Erythroblast (primary cell): ENCODE results near the gene DAP.
"Not testable (repeated sequence)": the region's sequence is repeated elsewhere in the genome, so short reads cannot be mapped to it uniquely, and the experiment has no call there.

ENCODE experiments used
- DNase-seq, 2 experiments: peaks; one replicate each; lab custom pipeline; 2025; lab: John Stamatoyannopoulos, UW
- GATA1 ChIP-seq: IDR thresholded peaks from 2 replicates; pipeline ENCODE4 v1.6.1; 2011; ENCODE audit warnings: low read depth, mild to moderate bottlenecking, control low read depth, low read length, moderate library complexity
- POLR2A ChIP-seq: IDR thresholded peaks from 2 replicates; pipeline ENCODE4 v1.6.1; 2011; ENCODE audit warnings: mild to moderate bottlenecking, low read length

DAP gene

GRCh38 chr5:10636363-10637142, 124.5 kb downstream of the DAP start:
- no peak for DNase-seq
- TF ChIP-seq POLR2A, result no peak
- TF ChIP-seq GATA1, result no peak

DNA sequence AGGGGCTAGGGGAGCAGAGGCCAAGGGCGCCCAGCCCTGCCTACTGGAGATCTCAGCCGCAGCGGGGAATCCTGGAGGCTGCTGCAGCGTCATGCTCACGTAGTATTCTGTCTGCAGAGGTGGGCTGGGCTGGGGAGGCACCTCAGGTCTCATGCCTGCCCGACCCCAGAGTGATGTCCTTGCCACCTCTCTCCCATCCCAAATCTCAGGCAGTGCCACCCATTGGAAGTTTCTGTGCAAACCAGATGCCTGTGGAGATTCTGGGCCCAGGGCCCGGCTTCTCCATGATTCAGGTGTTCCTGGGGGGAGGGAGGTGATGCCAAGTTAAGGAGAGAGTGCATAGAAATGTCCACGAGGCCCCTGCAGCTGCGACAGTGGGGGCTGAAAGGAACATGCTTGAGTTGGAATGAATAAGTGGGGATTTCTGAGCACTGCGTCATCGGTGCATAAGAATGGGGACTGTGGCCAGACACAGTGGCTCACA, 125.1 kb downstream of the DAP start:
- DNase-seq, result no peak
- no peak for TF ChIP-seq GATA1
- no peak for TF ChIP-seq POLR2A

- TF ChIP-seq POLR2A (no peak), GATA1 (no peak)
- DNase-seq, result no peak
Measured at GRCh38 chr5:10635257-10635866, 125.7 kb downstream of the DAP start.

DNA sequence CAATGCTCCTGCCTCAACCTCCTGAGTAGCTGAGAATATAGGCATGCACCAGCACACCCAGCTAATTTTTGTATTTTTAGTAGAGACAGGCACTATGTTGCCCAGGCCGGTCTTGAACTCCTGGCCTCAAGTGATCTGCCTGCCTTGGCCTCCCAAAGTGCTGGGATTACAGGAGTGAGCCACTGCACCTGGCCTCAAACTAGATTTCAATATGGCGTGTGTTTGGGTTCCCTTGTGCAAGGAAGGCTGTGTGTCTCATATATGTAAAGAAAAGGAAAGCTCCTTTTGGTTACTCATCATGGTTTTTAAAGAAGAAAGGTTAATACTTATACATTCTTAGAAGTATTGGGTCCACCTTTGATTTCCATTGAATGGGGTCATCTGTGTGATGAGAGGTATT, 126.5 kb downstream of the DAP start:
- DNase-seq, result no peak
- TF ChIP-seq GATA1 (no peak), POLR2A (no peak)

DNA sequence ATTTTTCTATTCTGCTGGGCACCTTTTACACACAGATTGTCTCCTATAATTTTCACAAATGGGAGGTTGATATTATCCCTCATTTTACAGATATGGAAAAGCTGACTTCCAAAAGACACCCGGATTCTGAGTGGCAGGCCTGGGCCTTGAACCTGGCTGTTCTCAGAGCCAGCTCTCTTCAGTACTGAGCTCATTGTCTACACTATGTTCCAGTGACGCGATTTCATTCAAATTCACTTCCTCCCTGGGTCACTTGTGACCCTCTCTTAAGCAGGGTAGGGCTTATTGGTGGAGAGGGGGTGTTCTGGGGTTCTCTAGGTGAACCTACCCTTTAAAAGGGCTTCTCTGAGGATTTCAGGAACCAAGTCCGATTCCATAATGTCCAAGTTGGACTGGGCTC, 127.0 kb downstream of the DAP start:
- DNase-seq, result no peak

GRCh38 chr5:10633271-10634049, 127.6 kb downstream of the DAP start:
- DNase-seq, result no peak
- TF ChIP-seq POLR2A (no peak), GATA1 (no peak)

More for the DNA sequence above, 127.0 kb downstream of the DAP start:
- TF ChIP-seq GATA1 (no peak), POLR2A (no peak)

- DNase-seq, result no peak
- no peak for TF ChIP-seq POLR2A
- TF ChIP-seq GATA1, result no peak
Measured at GRCh38 chr5:10632110-10632761, 128.8 kb downstream of the DAP start.

DNA sequence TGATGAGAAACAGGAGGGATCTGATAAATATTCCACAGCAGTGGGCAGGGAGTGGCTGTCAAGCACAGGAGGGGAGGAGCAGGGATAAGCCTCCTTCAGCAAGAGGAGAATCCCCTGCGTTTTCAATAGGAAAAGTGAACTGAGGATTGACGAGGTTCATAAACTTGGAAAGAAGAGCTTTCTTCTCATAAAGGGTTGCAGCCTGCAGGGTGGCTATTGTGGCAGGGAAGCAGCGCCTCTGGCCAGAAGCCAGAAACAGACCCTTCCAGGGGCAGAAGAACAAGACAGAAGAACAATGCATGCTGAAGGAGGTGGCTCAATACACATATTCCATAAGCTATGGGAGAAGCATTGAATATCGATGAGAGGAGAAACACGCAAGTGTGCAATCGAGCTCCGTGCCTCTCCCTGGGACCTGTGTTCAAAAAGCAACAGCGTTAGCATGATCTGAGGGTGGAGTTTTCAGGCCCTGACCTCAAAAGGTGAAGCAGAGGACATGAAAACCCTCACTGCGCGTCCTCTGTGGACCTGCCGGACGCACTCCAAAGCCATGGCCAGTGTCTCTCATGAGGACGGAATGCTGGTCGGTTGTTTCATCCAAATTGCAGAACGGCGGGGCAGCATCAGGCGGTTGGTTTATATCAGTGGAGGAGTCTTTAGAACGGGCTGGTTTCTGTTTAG, 129.6 kb downstream of the DAP start:
- no peak for DNase-seq
- no peak for TF ChIP-seq GATA1
- TF ChIP-seq POLR2A, result no peak

DNA sequence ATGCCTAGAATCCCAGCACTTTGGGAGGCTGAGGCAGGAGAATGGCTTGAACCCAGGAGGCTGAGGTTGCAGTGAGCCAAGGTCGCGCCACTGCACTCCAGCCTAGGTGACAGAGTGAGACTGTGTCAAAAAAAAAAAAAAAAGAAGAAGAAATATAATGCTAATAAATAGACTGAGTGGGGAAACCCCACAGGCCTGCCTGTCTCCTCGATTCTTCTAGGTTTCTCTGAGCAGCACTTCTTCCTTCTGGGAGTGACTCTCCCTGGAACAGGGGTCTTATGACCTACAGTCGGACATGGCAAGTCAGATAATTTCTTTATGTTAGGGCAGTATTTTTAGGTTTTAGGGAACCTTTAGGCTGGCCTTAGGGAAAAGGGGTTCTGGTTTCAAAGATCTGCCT, 130.3 kb downstream of the DAP start:
- not testable (repeated sequence) for DNase-seq

DNA sequence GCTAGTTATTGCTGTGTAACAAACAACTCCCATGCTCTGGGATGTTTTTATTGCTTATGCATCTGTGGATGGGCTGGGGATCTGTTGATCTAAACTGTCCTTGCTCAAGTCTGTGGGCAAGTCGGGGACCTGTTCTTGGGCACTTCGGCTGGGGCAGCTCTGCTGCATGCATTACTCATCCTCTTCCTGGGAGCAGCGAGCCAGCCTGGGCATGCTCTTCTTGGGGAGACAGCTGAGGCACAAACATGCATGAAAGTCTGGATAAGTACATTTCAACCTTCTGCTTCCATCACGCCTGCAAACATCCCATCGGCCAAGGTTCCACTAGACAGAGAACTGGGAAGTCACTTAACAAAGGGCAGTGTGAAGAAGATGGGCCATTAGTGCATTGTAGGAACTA, 130.9 kb downstream of the DAP start:
- TF ChIP-seq POLR2A (no peak), GATA1 (no peak)
- DNase-seq, result no peak

- TF ChIP-seq GATA1 (no peak), POLR2A (no peak)
- DNase-seq, result no peak
Measured at GRCh38 chr5:10629682-10630081, 131.4 kb downstream of the DAP start.
